ENCODE data around the gene PKP4.

GRCh38 chr2:158619496-158619895 lies 162.7 kb downstream of the PKP4 start:
- no peak for TF ChIP-seq MNT (conservative IDR thresholded peaks at IDR 0.05)
- no peak for TF ChIP-seq SOX6 (IDR thresholded peaks at IDR 0.05)
